ENCODE results near the gene PPP2R5E.

- TF ChIP-seq REST (IDR thresholded peaks at IDR 0.05; ENCODE audit: insufficient read depth in 1 of 2, low read depth in 2 of 2, low read length in 2 of 2): no peak
- TF ChIP-seq TAF1 (IDR thresholded peaks at IDR 0.05; ENCODE audit: borderline replicate concordance, insufficient read depth, low read length): no peak
Observed at GRCh38 chr14:63387711-63388110, 155.5 kb downstream of the PPP2R5E start.
